ENCODE data around the gene RXRB. TPM values are rescaled to one million over a fixed set of nuclear protein-coding genes. Genes with fewer than 3 reads are reported as not detected.

The RXRB gene
- total RNA-seq, 1 experiment from 2014 or later, result 49.9 TPM

DNA sequence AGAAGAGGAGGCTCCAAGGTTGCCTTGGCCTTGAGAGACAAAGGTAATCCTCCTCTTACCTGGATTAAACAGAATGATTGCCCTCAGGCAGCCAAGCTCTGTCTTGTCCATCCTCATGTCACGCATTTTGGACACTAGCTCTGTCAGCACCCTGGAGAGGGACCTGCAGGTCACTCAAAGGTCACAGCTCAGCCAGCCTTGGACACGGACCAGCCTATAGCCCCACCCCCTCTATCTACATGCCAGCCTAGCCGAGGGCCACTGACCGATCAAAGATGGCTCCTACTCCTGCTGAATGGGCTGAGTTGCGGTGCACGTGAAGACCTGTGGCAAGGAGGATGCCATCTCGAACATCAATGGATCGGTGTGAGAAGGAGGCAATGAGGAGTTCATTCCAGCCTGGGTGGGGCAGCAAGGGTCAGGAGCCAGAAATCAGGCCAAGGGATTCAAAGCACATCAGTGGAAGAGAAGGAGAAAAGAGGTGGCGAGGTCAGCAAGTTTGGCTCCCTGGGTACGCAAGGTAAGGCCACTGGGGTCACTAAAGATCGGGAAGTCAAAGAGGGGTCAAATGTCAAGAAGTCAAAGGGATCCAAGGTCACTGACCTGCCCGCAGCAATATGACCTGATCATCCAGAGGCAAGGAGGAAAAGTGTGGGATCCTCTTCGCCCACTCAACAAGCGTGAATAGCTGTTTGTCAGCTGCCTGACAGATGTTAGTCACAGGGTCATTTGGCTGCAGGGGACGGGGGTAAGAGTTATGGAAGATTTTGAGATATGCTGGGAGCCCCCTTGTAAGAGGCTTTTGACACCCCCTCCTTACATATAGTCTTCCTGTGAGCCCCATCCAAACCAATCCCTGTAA is 4.9 kb downstream of the RXRB start:
- TF ChIP-seq, protein P1, sequence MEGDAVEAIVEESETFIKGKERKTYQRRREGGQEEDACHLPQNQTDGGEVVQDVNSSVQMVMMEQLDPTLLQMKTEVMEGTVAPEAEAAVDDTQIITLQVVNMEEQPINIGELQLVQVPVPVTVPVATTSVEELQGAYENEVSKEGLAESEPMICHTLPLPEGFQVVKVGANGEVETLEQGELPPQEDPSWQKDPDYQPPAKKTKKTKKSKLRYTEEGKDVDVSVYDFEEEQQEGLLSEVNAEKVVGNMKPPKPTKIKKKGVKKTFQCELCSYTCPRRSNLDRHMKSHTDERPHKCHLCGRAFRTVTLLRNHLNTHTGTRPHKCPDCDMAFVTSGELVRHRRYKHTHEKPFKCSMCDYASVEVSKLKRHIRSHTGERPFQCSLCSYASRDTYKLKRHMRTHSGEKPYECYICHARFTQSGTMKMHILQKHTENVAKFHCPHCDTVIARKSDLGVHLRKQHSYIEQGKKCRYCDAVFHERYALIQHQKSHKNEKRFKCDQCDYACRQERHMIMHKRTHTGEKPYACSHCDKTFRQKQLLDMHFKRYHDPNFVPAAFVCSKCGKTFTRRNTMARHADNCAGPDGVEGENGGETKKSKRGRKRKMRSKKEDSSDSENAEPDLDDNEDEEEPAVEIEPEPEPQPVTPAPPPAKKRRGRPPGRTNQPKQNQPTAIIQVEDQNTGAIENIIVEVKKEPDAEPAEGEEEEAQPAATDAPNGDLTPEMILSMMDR (IDR thresholded peaks at IDR 0.05 in 2 of 3, conservative IDR thresholded peaks at IDR 0.05 in 1 of 3; ENCODE audit: borderline replicate concordance in 1 of 3, insufficient read depth in 1 of 3, low read depth in 2 of 3, low read length in 2 of 3), result no peak
- TF ChIP-seq ZNF274 (IDR thresholded peaks at IDR 0.05; ENCODE audit: low read depth, low read length), result no peak
- no peak for TF ChIP-seq JUND (IDR thresholded peaks at IDR 0.05)
- no peak for TF ChIP-seq SP1 (IDR thresholded peaks at IDR 0.05; ENCODE audit: low read depth)
- TF ChIP-seq EGR1 (IDR thresholded peaks at IDR 0.05; ENCODE audit: low read depth), result no peak
- TF ChIP-seq, protein P2, sequence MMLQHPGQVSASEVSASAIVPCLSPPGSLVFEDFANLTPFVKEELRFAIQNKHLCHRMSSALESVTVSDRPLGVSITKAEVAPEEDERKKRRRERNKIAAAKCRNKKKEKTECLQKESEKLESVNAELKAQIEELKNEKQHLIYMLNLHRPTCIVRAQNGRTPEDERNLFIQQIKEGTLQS (IDR thresholded peaks at IDR 0.05), result no peak
- TF ChIP-seq YY1 (IDR thresholded peaks at IDR 0.05; ENCODE audit: extremely low read depth, insufficient replicate concordance, low read depth, low read length), result no peak
- no peak for TF ChIP-seq RAD21 (IDR thresholded peaks at IDR 0.05; ENCODE audit: low read depth)
- no peak for TF ChIP-seq SIN3A (IDR thresholded peaks at IDR 0.05; ENCODE audit: low read depth)
- TF ChIP-seq ELF1 (IDR thresholded peaks at IDR 0.05; ENCODE audit: borderline replicate concordance, low read depth), result no peak
- TF ChIP-seq, protein P3, sequence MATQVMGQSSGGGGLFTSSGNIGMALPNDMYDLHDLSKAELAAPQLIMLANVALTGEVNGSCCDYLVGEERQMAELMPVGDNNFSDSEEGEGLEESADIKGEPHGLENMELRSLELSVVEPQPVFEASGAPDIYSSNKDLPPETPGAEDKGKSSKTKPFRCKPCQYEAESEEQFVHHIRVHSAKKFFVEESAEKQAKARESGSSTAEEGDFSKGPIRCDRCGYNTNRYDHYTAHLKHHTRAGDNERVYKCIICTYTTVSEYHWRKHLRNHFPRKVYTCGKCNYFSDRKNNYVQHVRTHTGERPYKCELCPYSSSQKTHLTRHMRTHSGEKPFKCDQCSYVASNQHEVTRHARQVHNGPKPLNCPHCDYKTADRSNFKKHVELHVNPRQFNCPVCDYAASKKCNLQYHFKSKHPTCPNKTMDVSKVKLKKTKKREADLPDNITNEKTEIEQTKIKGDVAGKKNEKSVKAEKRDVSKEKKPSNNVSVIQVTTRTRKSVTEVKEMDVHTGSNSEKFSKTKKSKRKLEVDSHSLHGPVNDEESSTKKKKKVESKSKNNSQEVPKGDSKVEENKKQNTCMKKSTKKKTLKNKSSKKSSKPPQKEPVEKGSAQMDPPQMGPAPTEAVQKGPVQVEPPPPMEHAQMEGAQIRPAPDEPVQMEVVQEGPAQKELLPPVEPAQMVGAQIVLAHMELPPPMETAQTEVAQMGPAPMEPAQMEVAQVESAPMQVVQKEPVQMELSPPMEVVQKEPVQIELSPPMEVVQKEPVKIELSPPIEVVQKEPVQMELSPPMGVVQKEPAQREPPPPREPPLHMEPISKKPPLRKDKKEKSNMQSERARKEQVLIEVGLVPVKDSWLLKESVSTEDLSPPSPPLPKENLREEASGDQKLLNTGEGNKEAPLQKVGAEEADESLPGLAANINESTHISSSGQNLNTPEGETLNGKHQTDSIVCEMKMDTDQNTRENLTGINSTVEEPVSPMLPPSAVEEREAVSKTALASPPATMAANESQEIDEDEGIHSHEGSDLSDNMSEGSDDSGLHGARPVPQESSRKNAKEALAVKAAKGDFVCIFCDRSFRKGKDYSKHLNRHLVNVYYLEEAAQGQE (IDR thresholded peaks at IDR 0.05; ENCODE audit: low read depth), result no peak
- no peak for TF ChIP-seq TCF7L2 (IDR thresholded peaks at IDR 0.05; ENCODE audit: borderline replicate concordance, extremely low read depth, insufficient read depth, insufficient read length)
- no peak for TF ChIP-seq CBX3 (IDR thresholded peaks at IDR 0.05; ENCODE audit: low read depth)
- TF ChIP-seq ZFX (IDR thresholded peaks at IDR 0.05), result no peak
- H3K9me3 ChIP-seq (ENCODE audit: control insufficient read depth in 1 of 2, insufficient read depth in 1 of 2, low read depth in 1 of 2, low read length in 2 of 2), result no peaks in the 10 kb centered on the region
- peaks cover 33% of the 10 kb centered on the region for H3K79me2 ChIP-seq (ENCODE audit: insufficient read depth, low read length)
- no peaks in the 10 kb centered on the region for H3K27me3 ChIP-seq (ENCODE audit: insufficient read depth, low read length)
- ATAC-seq, result no peak
- DNase-seq (ENCODE audit: low read depth, low spot score), result no peak
- peaks cover 20 to 28% of the 10 kb centered on the region in 2 experiments; a peak in 3 of 4 replicates for H3K36me3 ChIP-seq (ENCODE audit: control insufficient read depth in 1 of 2, insufficient read depth in 2 of 2, low read length in 2 of 2)
- no peak overlapping the region for H2AFZ ChIP-seq (ENCODE audit: low read depth, low read length, poor library complexity, severe bottlenecking)
- no peak overlapping the region for H3K4me3 ChIP-seq (replicated peaks in 1 of 2; ENCODE audit: low read depth in 1 of 2, low read length in 2 of 2)
- RAD21 ChIA-PET (ENCODE audit: low non-redundant PET in 1 of 2, low total read pairs in 2 of 2, uncharacterized antibody in 2 of 2, unreplicated experiment in 2 of 2), result no interaction called here
- no peaks in the 10 kb centered on the region for H3K9me2 ChIP-seq (ENCODE audit: insufficient read depth)
- no peak overlapping the region for H3K4me2 ChIP-seq (ENCODE audit: low read length)
- peaks cover 15 to 27% of the 10 kb centered on the region in 2 experiments; a peak in 3 of 4 replicates for H3K4me1 ChIP-seq (ENCODE audit: control insufficient read depth in 1 of 2, insufficient read depth in 2 of 2, low read length in 2 of 2)
- CTCF ChIA-PET, result interaction anchor here (1.1 kb wide), 1 partner anchor 211 kb away, joined by 3 read pairs; no protein-coding TSS in a partner anchor
- H3K9ac ChIP-seq (ENCODE audit: low read length), result no peak overlapping the region
- BruUV-seq (replicated peaks), result no TSS peak
- H4K20me1 ChIP-seq (ENCODE audit: insufficient read depth), result no peaks in the 10 kb centered on the region
- POLR2A ChIA-PET, result no interaction called here
- intact Hi-C loops (cut with micrococcal nuclease), result no loop called here
- no peak overlapping the region for H3K27ac ChIP-seq (ENCODE audit: low read depth, low read length)

Data from HCT116 (cell line).